Measurements from ENCODE around the gene SLC25A21. TPM values are rescaled to one million over a fixed set of nuclear protein-coding genes. Genes with fewer than 3 reads are reported as not detected.

Gene SLC25A21
- total and polyA plus RNA-seq, 2 of the 13 experiments (the other 11 are each of a cell fraction or from before 2014, with no cell fraction given): 1.9 to 2.9 TPM

- TF ChIP-seq, protein P1, sequence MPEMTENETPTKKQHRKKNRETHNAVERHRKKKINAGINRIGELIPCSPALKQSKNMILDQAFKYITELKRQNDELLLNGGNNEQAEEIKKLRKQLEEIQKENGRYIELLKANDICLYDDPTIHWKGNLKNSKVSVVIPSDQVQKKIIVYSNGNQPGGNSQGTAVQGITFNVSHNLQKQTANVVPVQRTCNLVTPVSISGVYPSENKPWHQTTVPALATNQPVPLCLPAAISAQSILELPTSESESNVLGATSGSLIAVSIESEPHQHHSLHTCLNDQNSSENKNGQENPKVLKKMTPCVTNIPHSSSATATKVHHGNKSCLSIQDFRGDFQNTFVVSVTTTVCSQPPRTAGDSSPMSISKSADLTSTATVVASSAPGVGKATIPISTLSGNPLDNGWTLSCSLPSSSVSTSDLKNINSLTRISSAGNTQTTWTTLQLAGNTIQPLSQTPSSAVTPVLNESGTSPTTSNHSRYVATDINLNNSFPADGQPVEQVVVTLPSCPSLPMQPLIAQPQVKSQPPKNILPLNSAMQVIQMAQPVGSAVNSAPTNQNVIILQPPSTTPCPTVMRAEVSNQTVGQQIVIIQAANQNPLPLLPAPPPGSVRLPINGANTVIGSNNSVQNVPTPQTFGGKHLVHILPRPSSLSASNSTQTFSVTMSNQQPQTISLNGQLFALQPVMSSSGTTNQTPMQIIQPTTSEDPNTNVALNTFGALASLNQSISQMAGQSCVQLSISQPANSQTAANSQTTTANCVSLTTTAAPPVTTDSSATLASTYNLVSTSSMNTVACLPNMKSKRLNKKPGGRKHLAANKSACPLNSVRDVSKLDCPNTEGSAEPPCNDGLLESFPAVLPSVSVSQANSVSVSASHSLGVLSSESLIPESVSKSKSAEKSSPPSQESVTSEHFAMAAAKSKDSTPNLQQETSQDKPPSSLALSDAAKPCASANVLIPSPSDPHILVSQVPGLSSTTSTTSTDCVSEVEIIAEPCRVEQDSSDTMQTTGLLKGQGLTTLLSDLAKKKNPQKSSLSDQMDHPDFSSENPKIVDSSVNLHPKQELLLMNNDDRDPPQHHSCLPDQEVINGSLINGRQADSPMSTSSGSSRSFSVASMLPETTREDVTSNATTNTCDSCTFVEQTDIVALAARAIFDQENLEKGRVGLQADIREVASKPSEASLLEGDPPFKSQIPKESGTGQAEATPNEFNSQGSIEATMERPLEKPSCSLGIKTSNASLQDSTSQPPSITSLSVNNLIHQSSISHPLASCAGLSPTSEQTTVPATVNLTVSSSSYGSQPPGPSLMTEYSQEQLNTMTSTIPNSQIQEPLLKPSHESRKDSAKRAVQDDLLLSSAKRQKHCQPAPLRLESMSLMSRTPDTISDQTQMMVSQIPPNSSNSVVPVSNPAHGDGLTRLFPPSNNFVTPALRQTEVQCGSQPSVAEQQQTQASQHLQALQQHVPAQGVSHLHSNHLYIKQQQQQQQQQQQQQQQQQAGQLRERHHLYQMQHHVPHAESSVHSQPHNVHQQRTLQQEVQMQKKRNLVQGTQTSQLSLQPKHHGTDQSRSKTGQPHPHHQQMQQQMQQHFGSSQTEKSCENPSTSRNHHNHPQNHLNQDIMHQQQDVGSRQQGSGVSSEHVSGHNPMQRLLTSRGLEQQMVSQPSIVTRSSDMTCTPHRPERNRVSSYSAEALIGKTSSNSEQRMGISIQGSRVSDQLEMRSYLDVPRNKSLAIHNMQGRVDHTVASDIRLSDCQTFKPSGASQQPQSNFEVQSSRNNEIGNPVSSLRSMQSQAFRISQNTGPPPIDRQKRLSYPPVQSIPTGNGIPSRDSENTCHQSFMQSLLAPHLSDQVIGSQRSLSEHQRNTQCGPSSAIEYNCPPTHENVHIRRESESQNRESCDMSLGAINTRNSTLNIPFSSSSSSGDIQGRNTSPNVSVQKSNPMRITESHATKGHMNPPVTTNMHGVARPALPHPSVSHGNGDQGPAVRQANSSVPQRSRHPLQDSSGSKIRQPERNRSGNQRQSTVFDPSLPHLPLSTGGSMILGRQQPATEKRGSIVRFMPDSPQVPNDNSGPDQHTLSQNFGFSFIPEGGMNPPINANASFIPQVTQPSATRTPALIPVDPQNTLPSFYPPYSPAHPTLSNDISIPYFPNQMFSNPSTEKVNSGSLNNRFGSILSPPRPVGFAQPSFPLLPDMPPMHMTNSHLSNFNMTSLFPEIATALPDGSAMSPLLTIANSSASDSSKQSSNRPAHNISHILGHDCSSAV (CRISPR knock-in tag; IDR thresholded peaks at IDR 0.05; ENCODE audit: borderline replicate concordance): no peak
- TF ChIP-seq ZSCAN29 (CRISPR knock-in tag; conservative IDR thresholded peaks at IDR 0.05): no peak
- TF ChIP-seq, protein P2, sequence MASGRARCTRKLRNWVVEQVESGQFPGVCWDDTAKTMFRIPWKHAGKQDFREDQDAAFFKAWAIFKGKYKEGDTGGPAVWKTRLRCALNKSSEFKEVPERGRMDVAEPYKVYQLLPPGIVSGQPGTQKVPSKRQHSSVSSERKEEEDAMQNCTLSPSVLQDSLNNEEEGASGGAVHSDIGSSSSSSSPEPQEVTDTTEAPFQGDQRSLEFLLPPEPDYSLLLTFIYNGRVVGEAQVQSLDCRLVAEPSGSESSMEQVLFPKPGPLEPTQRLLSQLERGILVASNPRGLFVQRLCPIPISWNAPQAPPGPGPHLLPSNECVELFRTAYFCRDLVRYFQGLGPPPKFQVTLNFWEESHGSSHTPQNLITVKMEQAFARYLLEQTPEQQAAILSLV (CRISPR knock-in tag; IDR thresholded peaks at IDR 0.05; ENCODE audit: borderline replicate concordance): no peak
- no peak for TF ChIP-seq ZNF207 (IDR thresholded peaks at IDR 0.05; ENCODE audit: borderline replicate concordance)
- peak; percentile 66; the same call in 1 of the 2 replicates for TF ChIP-seq EZH2 (conservative IDR thresholded peaks at IDR 0.05; ENCODE audit: low read depth, low read length)
- no peak for TF ChIP-seq ZNF562 (CRISPR knock-in tag; IDR thresholded peaks at IDR 0.05; ENCODE audit: borderline replicate concordance)
- no peak for TF ChIP-seq ZSCAN25 (CRISPR knock-in tag; IDR thresholded peaks at IDR 0.05)
- no peak for TF ChIP-seq FOXO1 (CRISPR knock-in tag; IDR thresholded peaks at IDR 0.05)
- no peak for TF ChIP-seq CHD2 (IDR thresholded peaks at IDR 0.05; ENCODE audit: low read depth, low read length)
- no peak for TF ChIP-seq SP1 (IDR thresholded peaks at IDR 0.05)
- TF ChIP-seq SP1 (CRISPR knock-in tag; IDR thresholded peaks at IDR 0.05): no peak
- no peak for TF ChIP-seq ZFP62 (CRISPR knock-in tag; IDR thresholded peaks at IDR 0.05)
- TF ChIP-seq ZNF441 (CRISPR knock-in tag; IDR thresholded peaks at IDR 0.05; ENCODE audit: borderline replicate concordance): no peak
- no peak for TF ChIP-seq TAF15 (IDR thresholded peaks at IDR 0.05; ENCODE audit: low read depth, low read length, poor library complexity, severe bottlenecking)
- TF ChIP-seq MAFK (conservative IDR thresholded peaks at IDR 0.05 in 1 of 2, IDR thresholded peaks at IDR 0.05 in 1 of 2; ENCODE audit: low read length in 2 of 2): no peak
- no peak for TF ChIP-seq ZNF619 (CRISPR knock-in tag; IDR thresholded peaks at IDR 0.05)
- no peak for TF ChIP-seq HNF4A (CRISPR knock-in tag; IDR thresholded peaks at IDR 0.05)
- TF ChIP-seq ZNF678 (CRISPR knock-in tag; IDR thresholded peaks at IDR 0.05): no peak
- no peak for TF ChIP-seq TP53 (CRISPR knock-in tag; conservative IDR thresholded peaks at IDR 0.05)
- no peak for TF ChIP-seq NCOA5 (CRISPR knock-in tag; IDR thresholded peaks at IDR 0.05)
- no peak for TF ChIP-seq ZMYM2 (CRISPR knock-in tag; IDR thresholded peaks at IDR 0.05)
These were observed 514.0 kb downstream of the SLC25A21 start (continued) for GRCh38 chr14:36658123-36659009.
